GM18909 (cell line): ENCODE measurements around the gene TMEM18.
A peak's percentile ranks its signal among the peaks of the same experiment; 100 is the strongest.
"Not testable (repeated sequence)": the region's sequence is repeated elsewhere in the genome, so short reads cannot be mapped to it uniquely, and the experiment has no call there.

ENCODE experiments used
- ATAC-seq: cut with Tn5 transposase; IDR thresholded peaks from one replicate; pipeline ENCODE4 v1.9.1; 2021; ENCODE audit warnings: mild to moderate bottlenecking; ENCODE audit not compliant: unreplicated experiment, poor library complexity

Gene TMEM18

GRCh38 chr2:694906-695510, 17.8 kb upstream of the TMEM18 start:
- ATAC-seq, result no peak

- no peak for ATAC-seq
Observed at GRCh38 chr2:694174-694573, 17.0 kb upstream of the TMEM18 start.

DNA sequence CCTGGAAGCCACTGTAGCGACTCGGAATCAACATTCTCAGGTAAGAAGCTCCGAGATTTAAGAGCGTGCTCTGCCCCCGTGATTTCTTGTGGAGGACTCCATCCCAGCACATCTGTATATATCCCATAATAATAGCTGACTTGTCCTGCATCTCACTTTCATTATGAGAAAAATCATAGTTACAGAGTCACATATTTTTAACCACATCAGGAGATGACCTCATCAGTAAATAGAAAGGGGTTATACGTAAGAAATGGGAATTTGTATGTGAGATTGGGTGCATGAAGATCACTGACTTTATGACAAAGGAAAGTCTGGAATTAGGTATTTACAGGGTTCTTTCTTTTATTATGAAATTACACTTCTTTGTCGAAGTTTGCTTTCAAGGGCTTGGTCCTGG, 16.4 kb upstream of the TMEM18 start:
- ATAC-seq, result no peak

DNA sequence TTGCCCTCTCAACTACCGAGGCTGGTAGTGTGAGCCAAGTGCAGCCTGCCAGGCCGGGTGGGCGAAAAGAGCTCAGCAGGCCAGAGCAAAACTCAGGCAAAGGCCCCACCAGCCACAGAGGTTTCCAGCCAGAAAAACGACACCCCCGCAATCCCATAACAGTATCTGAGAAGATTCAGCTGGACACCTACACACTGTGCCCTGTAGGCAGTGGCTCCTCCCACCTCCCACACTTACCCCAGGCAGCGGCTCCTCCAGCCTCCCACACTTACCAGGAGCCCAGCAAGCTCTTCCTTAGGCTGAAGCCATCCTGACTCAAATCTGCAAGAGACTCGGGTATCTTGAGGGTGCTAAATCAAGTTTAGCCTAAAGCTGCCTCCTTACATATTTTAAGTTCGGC, 15.6 kb upstream of the TMEM18 start:
- no peak for ATAC-seq

DNA sequence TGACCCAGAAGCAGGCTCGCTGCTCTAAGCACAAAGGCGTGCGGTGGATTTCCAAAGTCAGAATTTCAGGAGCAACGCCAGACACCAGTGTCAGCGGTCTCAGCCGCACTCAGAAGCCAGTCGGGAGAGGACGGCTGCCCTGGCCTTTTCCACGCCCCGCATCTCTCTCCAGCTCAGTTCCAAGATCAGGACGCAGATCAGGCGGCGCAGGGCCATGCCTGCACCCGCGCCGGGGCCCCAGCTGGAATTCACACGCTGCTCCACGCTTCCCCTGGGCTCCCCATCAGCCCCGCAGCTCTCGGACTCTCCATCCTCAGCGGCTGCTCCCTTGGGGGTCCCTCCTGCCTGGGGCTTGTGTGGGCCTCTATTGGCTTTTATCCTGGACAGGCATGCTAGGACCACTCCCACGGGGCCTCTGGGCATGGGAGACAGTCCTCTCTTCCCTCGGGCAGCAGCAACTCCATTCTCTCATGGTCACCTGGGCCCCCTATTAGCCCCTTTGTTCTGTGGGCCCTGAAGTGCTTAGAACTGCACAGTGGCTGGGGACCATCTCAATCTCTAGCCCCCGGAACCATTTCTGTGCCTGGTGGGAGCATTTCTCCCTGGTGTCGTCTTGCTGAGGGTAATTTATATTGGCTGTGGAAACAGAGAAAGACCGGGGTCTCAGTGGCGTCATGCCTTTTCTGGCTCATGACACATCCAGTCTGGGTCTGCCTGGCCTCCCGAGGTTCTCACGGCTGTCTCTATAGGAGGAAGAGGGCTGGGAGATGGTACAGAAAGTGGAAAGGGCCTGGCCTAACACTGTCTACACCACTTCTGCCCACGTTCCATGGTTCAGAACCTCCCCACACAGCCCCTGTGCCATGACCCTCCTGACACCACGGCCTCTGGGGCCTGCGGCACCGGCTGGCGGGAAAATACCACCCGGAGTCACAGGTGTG, 14.9 kb upstream of the TMEM18 start:
- no peak for ATAC-seq

- no peak for ATAC-seq
Observed at GRCh38 chr2:690799-691198, 13.6 kb upstream of the TMEM18 start.

- no peak for ATAC-seq
Observed at GRCh38 chr2:689877-690510, 12.8 kb upstream of the TMEM18 start.

DNA sequence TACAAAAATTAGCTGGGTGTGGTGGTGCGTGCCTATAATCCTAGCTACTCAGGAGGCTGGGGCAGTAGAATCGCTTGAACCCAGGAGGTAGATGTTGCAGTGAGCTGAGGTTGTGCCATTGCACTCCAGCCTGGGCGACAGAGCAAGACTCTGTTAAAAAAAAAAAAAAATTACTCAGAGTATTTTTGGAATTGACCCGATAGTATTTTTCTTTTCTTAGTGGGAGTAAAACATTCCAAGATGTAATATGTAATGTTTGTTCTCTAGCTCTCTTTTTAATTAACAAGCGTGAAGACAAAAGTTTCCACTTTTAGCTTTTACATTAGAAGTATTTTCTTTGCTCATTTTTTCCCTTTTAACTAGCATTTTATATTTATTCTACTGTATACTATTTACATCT, 12.0 kb upstream of the TMEM18 start:
- ATAC-seq, result no peak

DNA sequence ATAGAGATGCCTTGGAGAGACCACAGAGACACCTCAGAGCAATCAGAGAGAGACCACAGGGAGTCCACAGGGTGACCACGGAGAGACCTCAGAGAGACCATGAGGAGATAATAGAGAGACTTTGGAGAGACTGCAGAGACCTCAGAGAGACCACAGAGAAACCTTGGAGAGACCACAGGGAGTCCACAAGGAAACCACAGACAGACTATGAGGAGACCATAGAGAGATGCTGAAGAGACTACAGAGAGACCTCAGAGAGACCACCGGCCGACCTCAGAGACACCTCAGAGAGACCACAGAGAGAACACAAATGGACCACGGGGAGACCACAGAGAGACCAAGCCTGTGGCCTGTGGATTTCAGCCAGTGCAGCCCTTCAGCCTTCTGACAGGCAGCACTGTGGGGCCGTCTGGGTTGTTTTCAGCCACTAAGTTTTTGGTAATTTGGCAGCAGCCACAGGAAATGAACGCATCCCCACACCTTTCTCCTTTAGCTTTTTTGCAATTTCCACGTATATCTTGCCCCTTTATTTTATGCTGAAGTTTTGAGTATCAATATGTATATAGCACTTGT, 11.4 kb upstream of the TMEM18 start:
- no peak for ATAC-seq

DNA sequence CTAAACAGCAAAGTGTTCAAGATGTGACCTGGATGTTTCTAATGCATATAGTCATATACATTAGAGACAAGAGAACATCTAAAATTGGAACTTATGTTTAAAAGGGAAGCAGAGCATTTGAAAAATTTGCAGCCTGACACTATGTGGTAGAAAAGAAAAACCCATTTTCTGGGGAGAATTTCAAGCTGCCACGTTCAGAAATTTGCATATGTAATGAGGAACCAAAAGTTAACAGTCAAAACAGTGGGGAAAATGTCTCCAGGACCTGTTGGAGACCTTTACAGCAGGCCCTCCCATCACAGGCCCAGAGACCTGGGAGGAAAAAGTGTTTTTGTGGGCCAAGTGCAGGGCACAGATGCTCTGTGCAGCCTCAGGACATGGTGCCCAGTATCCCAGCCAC, 8.2 kb upstream of the TMEM18 start:
- no peak for ATAC-seq

DNA sequence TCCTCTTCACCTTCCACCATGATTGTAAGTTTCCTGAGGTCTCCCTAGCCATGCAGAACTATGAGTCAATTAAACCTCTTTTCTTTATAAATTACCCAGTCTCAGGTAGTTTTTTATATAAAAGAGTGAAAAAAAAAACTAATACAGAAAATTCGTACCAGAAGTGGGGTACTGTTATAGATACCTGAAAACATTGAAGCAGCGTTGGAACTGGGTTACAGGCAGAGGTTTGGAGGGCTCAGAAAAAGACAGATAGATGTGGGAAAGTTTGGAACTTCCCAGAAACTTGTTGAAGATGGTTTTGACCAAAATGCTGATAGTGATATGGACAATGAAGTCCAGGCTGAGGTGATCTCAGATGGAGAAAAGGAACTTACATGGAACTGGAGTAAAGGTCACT, 7.7 kb upstream of the TMEM18 start:
- not testable (repeated sequence) for ATAC-seq

DNA sequence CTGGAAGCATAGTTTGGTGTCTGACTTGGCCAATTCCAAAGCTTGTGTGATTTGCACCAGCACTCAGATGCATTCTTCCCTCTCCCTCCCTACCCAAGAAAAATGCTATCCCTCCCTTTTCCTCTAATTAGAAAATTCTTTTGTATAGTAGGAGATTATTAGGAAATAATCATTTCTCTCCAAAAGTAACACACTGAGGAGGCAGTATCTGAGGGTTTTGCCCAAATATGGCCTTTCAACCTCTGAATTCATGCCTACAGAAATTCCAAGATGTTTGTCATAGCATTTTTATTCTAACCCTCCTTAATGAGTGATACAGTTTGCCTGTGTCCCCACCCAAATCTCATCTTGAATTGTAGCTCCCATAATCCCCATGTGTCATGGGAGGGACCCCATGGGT, 5.0 kb upstream of the TMEM18 start:
- no peak for ATAC-seq

DNA sequence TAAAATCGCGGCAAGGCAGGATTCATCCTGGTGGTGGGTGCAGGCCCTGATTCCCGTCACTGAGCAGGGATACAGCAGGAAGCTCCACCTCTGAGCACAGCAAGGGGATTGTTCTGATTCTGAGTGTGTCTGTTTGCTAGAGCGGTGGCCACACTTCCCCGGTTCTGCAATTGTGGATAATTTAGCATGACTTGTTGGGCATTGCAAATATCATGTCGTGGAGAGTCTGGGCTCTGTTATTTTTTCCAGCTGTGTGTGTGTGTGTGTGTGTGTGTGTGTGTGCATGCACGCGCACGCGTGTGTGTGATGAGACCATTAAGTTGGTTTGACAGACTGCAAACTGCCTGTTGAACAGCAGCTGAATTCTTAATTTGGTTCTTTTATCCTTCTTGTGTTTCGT, 4.1 kb upstream of the TMEM18 start:
- ATAC-seq, result no peak

- ATAC-seq, result no peak
Observed at GRCh38 chr2:680496-680895, 3.3 kb upstream of the TMEM18 start.

GRCh38 chr2:678964-679363, 1.8 kb upstream of the TMEM18 start:
- no peak for ATAC-seq

DNA sequence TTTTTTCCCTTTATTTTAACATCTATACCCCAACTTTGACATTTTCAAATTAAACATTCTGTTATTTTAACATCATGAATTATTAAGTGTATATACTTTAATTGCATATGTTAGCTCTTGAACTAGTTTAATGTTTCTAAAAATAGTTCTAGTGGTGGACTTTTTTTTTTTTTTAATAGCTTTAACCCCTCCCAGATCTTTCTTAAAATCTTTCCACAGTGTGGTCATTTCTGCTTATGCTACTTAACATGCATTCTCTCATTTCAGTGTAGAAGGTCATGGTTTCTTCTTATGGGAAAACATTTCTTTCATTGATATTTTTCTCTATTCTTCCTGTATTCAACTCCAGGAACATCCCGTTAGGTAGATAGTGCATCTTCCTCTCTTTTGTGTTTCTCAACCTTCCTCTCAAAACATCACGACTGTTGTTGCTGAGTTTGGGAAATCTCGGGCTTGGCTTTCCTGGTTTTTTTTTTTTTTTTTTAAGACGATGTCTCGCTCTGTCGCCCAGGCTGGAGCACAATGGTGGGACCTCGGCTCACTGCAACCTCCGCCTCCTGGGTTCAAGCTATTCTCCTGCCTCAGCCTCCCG, 849 bp upstream of the TMEM18 start:
- ATAC-seq, result no peak

DNA sequence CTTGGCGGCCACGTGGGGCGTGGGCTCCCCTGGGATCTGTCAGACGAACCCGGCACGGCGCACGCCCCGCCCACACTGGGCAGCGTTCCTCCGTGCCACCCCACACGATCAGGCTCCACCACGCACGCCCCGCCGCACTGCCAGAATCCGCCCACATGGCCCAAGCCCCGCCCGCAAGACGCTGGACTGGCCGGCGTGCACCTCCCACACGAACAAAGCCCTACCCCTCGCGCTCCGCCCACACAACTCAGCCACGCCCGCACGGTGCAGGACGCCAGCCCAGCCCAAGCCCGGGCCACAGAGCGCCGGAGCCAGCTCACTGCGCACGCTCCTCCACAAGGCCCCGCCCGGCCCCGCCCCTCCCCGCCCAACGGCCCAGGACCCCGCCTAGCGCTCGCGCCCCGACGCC, 555 bp downstream of the TMEM18 start:
- peak; percentile 85 for ATAC-seq

DNA sequence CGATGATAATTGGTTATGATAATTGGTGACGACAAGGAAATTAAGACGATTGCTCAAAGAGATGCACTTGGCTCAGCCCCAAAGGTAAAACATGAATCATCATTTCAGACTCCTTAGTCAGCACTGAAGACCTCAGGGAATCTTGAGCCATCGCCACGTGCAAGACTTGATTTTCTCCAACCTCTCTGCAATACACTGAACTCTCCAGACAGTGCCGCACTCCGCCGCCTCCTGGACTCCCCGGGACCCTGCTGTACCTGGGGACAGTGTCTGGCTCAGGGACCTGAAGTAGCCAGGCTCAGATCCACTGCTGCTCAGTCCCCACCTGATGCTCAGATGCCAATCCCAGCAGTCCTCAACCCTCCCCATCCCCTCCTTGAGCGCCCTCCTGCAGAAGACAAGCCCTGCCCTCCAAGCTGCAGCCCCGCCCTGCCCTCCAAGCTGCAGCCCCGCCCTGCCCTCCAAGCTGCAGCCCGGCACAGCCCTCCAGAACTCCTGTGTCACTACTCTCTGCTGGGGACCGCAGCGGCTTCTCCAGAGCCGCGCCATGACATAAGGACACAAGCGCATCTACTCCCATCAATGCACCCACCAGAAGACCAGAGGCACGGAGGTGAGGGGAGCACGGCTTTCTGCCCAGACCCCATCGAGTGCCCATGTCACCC, 1.1 kb downstream of the TMEM18 start:
- peak; percentile 39 for ATAC-seq

- no peak for ATAC-seq
Observed at GRCh38 chr2:675460-675859, 1.7 kb downstream of the TMEM18 start.

GRCh38 chr2:675051-675450, 2.2 kb downstream of the TMEM18 start:
- ATAC-seq, result no peak
